ENCODE results near the gene ZNF423. TPM values are rescaled to one million over a fixed set of nuclear protein-coding genes. Genes with fewer than 3 reads are reported as not detected.

Gene ZNF423
- total RNA-seq, 1 experiment from 2014 or later, result 0.49 TPM

- DNase-seq (ENCODE audit: low read depth, low spot score) (no peak), ATAC-seq (no peak)
- no TSS peak for BruUV-seq (replicated peaks)
- in situ Hi-C loops (cut with HindIII; ENCODE audit: low pct_unique_long_range_greater_than_20kb, low sequenced_read_pairs), result no loop called here
- Histone ChIP-seq H3K27ac (ENCODE audit: low read length) (no peak overlapping the region), H3K4me3 (ENCODE audit: low read depth in 2 of 2, low read length in 2 of 2) (no peak overlapping the region), H3K27me3 (ENCODE audit: control insufficient read depth, insufficient read depth, low read length) (no peaks in the 10 kb centered on the region), H3K9me3 (ENCODE audit: control insufficient read depth, insufficient read depth, low read depth, low read length) (no peaks in the 10 kb centered on the region), H3K4me1 (ENCODE audit: control insufficient read depth, insufficient read depth, low read length) (no peaks in the 10 kb centered on the region), H3K36me3 (ENCODE audit: control insufficient read depth, insufficient read depth, low read length) (no peaks in the 10 kb centered on the region)
- no peak for TF ChIP-seq TCF7L2 (IDR thresholded peaks at IDR 0.05; ENCODE audit: low read depth, low read length)
- ChIA-PET CTCF (no interaction called here), POLR2A (no interaction called here)
- intact Hi-C loops (cut with micrococcal nuclease; ENCODE audit: unreplicated experiment), result no loop called here
Measured at GRCh38 chr16:49504626-49505025, 351.3 kb downstream of the ZNF423 start.

- H3K27ac ChIP-seq (ENCODE audit: low read length), result no peak overlapping the region
- ATAC-seq (no peak), DNase-seq (ENCODE audit: low read depth, low spot score) (no peak)
- no peaks in the 10 kb centered on the region for H3K27me3 ChIP-seq (ENCODE audit: control insufficient read depth, insufficient read depth, low read length)
- H3K4me1 ChIP-seq (ENCODE audit: control insufficient read depth, insufficient read depth, low read length), result no peaks in the 10 kb centered on the region
- no peaks in the 10 kb centered on the region for H3K36me3 ChIP-seq (ENCODE audit: control insufficient read depth, insufficient read depth, low read length)
- in situ Hi-C loops (cut with HindIII; ENCODE audit: low pct_unique_long_range_greater_than_20kb, low sequenced_read_pairs), result no loop called here
- H3K4me3 ChIP-seq (ENCODE audit: low read depth in 2 of 2, low read length in 2 of 2), result no peak overlapping the region
- H3K9me3 ChIP-seq (ENCODE audit: control insufficient read depth, insufficient read depth, low read depth, low read length), result no peaks in the 10 kb centered on the region
- no TSS peak for BruUV-seq (replicated peaks)
- TF ChIP-seq POLR2AphosphoS5 (IDR thresholded peaks at IDR 0.05; ENCODE audit: low read depth, low read length) (no peak), TCF7L2 (IDR thresholded peaks at IDR 0.05; ENCODE audit: low read depth, low read length) (no peak), REST (IDR thresholded peaks at IDR 0.05; ENCODE audit: insufficient read depth in 1 of 2, low read depth in 2 of 2, low read length in 1 of 2) (no peak)
- CTCF ChIA-PET, result no interaction called here
- POLR2A ChIA-PET, result no interaction called here
- intact Hi-C loops (cut with micrococcal nuclease; ENCODE audit: unreplicated experiment), result no loop called here
Measured at GRCh38 chr16:49504023-49504364, 351.9 kb downstream of the ZNF423 start.

- in situ Hi-C loops (cut with HindIII; ENCODE audit: low pct_unique_long_range_greater_than_20kb, low sequenced_read_pairs) (no loop called here), intact Hi-C loops (cut with micrococcal nuclease; ENCODE audit: unreplicated experiment) (no loop called here)
- Histone ChIP-seq H3K4me1 (ENCODE audit: control insufficient read depth, insufficient read depth, low read length) (no peaks in the 10 kb centered on the region), H3K27me3 (ENCODE audit: control insufficient read depth, insufficient read depth, low read length) (no peaks in the 10 kb centered on the region), H3K36me3 (ENCODE audit: control insufficient read depth, insufficient read depth, low read length) (no peaks in the 10 kb centered on the region), H3K4me3 (ENCODE audit: low read depth in 2 of 2, low read length in 2 of 2) (no peak overlapping the region), H3K9me3 (ENCODE audit: control insufficient read depth, insufficient read depth, low read depth, low read length) (no peaks in the 10 kb centered on the region), H3K27ac (ENCODE audit: low read length) (no peak overlapping the region)
- DNase-seq (ENCODE audit: low read depth, low spot score), result no peak
- ChIA-PET CTCF (no interaction called here), POLR2A (no interaction called here)
- ATAC-seq, result no peak
- no TSS peak for BruUV-seq (replicated peaks)
- TF ChIP-seq TCF7L2 (IDR thresholded peaks at IDR 0.05; ENCODE audit: low read depth, low read length), result no peak
- no peak for TF ChIP-seq SIN3A (IDR thresholded peaks at IDR 0.05; ENCODE audit: borderline replicate concordance, insufficient read depth, low read depth, low read length)
- TF ChIP-seq CTCF (IDR thresholded peaks at IDR 0.05), result no peak
- TF ChIP-seq POLR2AphosphoS5 (IDR thresholded peaks at IDR 0.05; ENCODE audit: low read depth, low read length), result no peak
- TF ChIP-seq REST (IDR thresholded peaks at IDR 0.05; ENCODE audit: insufficient read depth in 1 of 2, low read depth in 2 of 2, low read length in 1 of 2), result no peak
Measured at GRCh38 chr16:49503256-49504022, 352.5 kb downstream of the ZNF423 start.
